ENCODE data around the gene CFAP298. TPM values are rescaled to one million over a fixed set of nuclear protein-coding genes. Genes with fewer than 3 reads are reported as not detected.
A peak's percentile ranks its signal among the peaks of the same experiment; 100 is the strongest.

CFAP298 gene
- total and polyA plus RNA-seq, 10 of the 15 experiments (the other 5 are each of a cell fraction or from before 2014, with no cell fraction given), result 9.5 to 79.1 (median 30.2) TPM

- CTCF ChIA-PET, result no interaction called here
- no peak overlapping the region for H3K9ac ChIP-seq (ENCODE audit: control insufficient read depth, insufficient read depth, low read length)
- WGBS (ENCODE audit: insufficient coverage, insufficient replicate concordance, low lambda C conversion rate, missing lambda C conversion rate), result 52% methylated on average over 25 of the region's 25 CpGs
- no peaks in the 10 kb centered on the region for H3K79me2 ChIP-seq (ENCODE audit: control insufficient read depth, insufficient read depth, low read length)
- no peak overlapping the region for H2AFZ ChIP-seq (ENCODE audit: control insufficient read depth, low read depth, low read length)
- no peaks in the 10 kb centered on the region for H3K36me3 ChIP-seq (ENCODE audit: control insufficient read depth in 2 of 2, insufficient read depth in 2 of 2, low read length in 1 of 2)
- intact Hi-C loops (cut with micrococcal nuclease; ENCODE audit: unreplicated experiment), result no loop called here
- H4K20me1 ChIP-seq (ENCODE audit: control insufficient read depth, insufficient read depth), result no peaks in the 10 kb centered on the region
- no peak overlapping the region for H3K27ac ChIP-seq (ENCODE audit: control insufficient read depth, insufficient read depth)
- SMC1A ChIA-PET (ENCODE audit: uncharacterized antibody, unreplicated experiment), result no interaction called here
- in situ Hi-C loops (cut with MboI), result no loop called here
- no TSS peak for BruUV-seq (replicated peaks)
- H3K27me3 ChIP-seq (replicated peaks in 1 of 2; ENCODE audit: control insufficient read depth in 2 of 2, insufficient read depth in 2 of 2, low read length in 1 of 2), result peaks cover 2 to 3% of the 10 kb centered on the region in 2 experiments; a peak in 2 of 4 replicates
- no peak overlapping the region for H3K4me2 ChIP-seq (ENCODE audit: control insufficient read depth, insufficient read depth)
- H3K4me1 ChIP-seq (ENCODE audit: control insufficient read depth, insufficient read depth, low read length), result no peaks in the 10 kb centered on the region; the same call in 1 of the 2 replicates
- FAIRE-seq (no peak), ATAC-seq (no peak), DNase-seq (ENCODE audit: low read depth, low spot score) (no peak)
- H3K4me3 ChIP-seq, result no peak overlapping the region
- POLR2A ChIA-PET, result no interaction called here
- RAD21 ChIA-PET (ENCODE audit: unreplicated experiment), result no interaction called here
- TF ChIP-seq CREB1 (IDR thresholded peaks at IDR 0.05; ENCODE audit: low read depth), result no peak
- TF ChIP-seq PAX8 (IDR thresholded peaks at IDR 0.05), result no peak
- no peak for TF ChIP-seq IRF3 (IDR thresholded peaks at IDR 0.05)
- TF ChIP-seq NR2C1 (IDR thresholded peaks at IDR 0.05), result no peak
- TF ChIP-seq TARDBP (IDR thresholded peaks at IDR 0.05; ENCODE audit: borderline replicate concordance), result no peak
- H3K9me3 ChIP-seq (replicated peaks; ENCODE audit: control insufficient read depth, insufficient read depth, low read length), result no peaks in the 10 kb centered on the region
Measured at GRCh38 chr21:32572574-32573420, 39.4 kb downstream of the CFAP298 start.

GRCh38 chr21:32570456-32570855 is 41.7 kb downstream of the CFAP298 start:
- no peaks in the 10 kb centered on the region for H4K20me1 ChIP-seq (ENCODE audit: control insufficient read depth, insufficient read depth)
- FAIRE-seq (no peak), DNase-seq (ENCODE audit: low read depth, low spot score) (no peak), ATAC-seq (no peak)
- SMC1A ChIA-PET (ENCODE audit: uncharacterized antibody, unreplicated experiment), result interaction anchor here (0.6 kb wide), 1 partner anchor 206 kb away, joined by 3 read pairs; no protein-coding TSS in a partner anchor
- no peak overlapping the region for H3K9ac ChIP-seq (ENCODE audit: control insufficient read depth, insufficient read depth, low read length)
- no peak overlapping the region for H3K27ac ChIP-seq (ENCODE audit: control insufficient read depth, insufficient read depth)
- no peaks in the 10 kb centered on the region; the same call in 1 of the 2 replicates for H3K4me1 ChIP-seq (ENCODE audit: control insufficient read depth, insufficient read depth, low read length)
- in situ Hi-C loops (cut with MboI), result no loop called here
- H3K79me2 ChIP-seq (ENCODE audit: control insufficient read depth, insufficient read depth, low read length), result no peaks in the 10 kb centered on the region
- CTCF ChIA-PET, result interaction anchor here (0.8 to 2.0 kb wide), 9 partner anchors 11 to 201 kb away, joined by 3 to 12 read pairs (median 4); no protein-coding TSS in a partner anchor
- BruUV-seq (replicated peaks), result no TSS peak
- H2AFZ ChIP-seq (ENCODE audit: control insufficient read depth, low read depth, low read length), result no peak overlapping the region
- no peaks in the 10 kb centered on the region for H3K36me3 ChIP-seq (ENCODE audit: control insufficient read depth in 2 of 2, insufficient read depth in 2 of 2, low read length in 1 of 2)
- RAD21 ChIA-PET (ENCODE audit: unreplicated experiment), result no interaction called here
- H3K27me3 ChIP-seq (replicated peaks in 1 of 2; ENCODE audit: control insufficient read depth in 2 of 2, insufficient read depth in 2 of 2, low read length in 1 of 2), result peaks cover 2 to 3% of the 10 kb centered on the region in 2 experiments; a peak in 2 of 4 replicates
- 14% methylated on average over 3 of the region's 3 CpGs for WGBS (ENCODE audit: insufficient coverage, insufficient replicate concordance, low lambda C conversion rate, missing lambda C conversion rate)
- H3K4me3 ChIP-seq, result no peak overlapping the region
- no peaks in the 10 kb centered on the region for H3K9me3 ChIP-seq (replicated peaks; ENCODE audit: control insufficient read depth, insufficient read depth, low read length)
- 0 out of 2 replicates have a peak overlapping the region, but pooled peaks have one; percentile 2 for H3K4me2 ChIP-seq (ENCODE audit: control insufficient read depth, insufficient read depth)
- intact Hi-C loops (cut with micrococcal nuclease; ENCODE audit: unreplicated experiment), result no loop called here
- POLR2A ChIA-PET, result interaction anchor here (0.6 kb wide), 1 partner anchor 568 kb away, joined by 3 read pairs; no protein-coding TSS in a partner anchor
- TF ChIP-seq BCL11A (IDR thresholded peaks at IDR 0.05; ENCODE audit: low read depth, low read length) (no peak), ZNF384 (IDR thresholded peaks at IDR 0.05; ENCODE audit: borderline replicate concordance, low read depth, low read length) (no peak), STAT1 (conservative IDR thresholded peaks at IDR 0.05) (no peak), POLR2AphosphoS5 (IDR thresholded peaks at IDR 0.05; ENCODE audit: low read length) (no peak), JUND (IDR thresholded peaks at IDR 0.05; ENCODE audit: low read depth, low read length) (no peak), NR2C1 (IDR thresholded peaks at IDR 0.05) (no peak), USF1 (IDR thresholded peaks at IDR 0.05; ENCODE audit: borderline replicate concordance, extremely low read length, insufficient read depth, low read depth, low read length) (no peak), E2F4 (IDR thresholded peaks at IDR 0.05; ENCODE audit: low read depth, low read length) (no peak), BACH1 (IDR thresholded peaks at IDR 0.05; ENCODE audit: borderline replicate concordance) (no peak)
